ENCODE data around the gene RMRP. TPM values are rescaled to one million over a fixed set of nuclear protein-coding genes. Genes with fewer than 3 reads are reported as not detected.
A peak's percentile ranks its signal among the peaks of the same experiment; 100 is the strongest.

RMRP gene
- total and polyA plus RNA-seq, 3 experiments from 2014 or later: 7,718 to 11,549 TPM; not detected in 1

GRCh38 chr9:35628389-35628991 is 29.3 kb downstream of the RMRP start:
- Histone ChIP-seq H3K27ac (ENCODE audit: low read depth, low read length) (no peak overlapping the region), H3K36me3 (ENCODE audit: insufficient read depth, low read length) (no peaks in the 10 kb centered on the region), H3K27me3 (ENCODE audit: insufficient read depth, low read length, poor library complexity, severe bottlenecking) (no peaks in the 10 kb centered on the region), H3K4me1 (ENCODE audit: insufficient read depth, low read length) (no peaks in the 10 kb centered on the region), H3K4me3 (ENCODE audit: low read length) (no peak overlapping the region), H3K9me3 (ENCODE audit: low read length) (no peaks in the 10 kb centered on the region)
- Mint-ChIP-seq H3K27ac (no peak overlapping the region), H3K4me3 (no peak overlapping the region), H3K9me3 (no peaks in the 10 kb centered on the region), H3K27me3 (no peaks in the 10 kb centered on the region), H3K4me1 (peaks cover 0 to 4% (median 0%) of the 10 kb centered on the region in 3 donors), H3K36me3 (no peaks in the 10 kb centered on the region)
- DNase-seq: no peak
- ChIA-PET POLR2A (interaction anchor here (1.0 kb wide), 2 partner anchors 8 to 19 kb away, joined by 4 read pairs; no protein-coding TSS in a partner anchor), CTCF (interaction anchor here (0.8 to 2.3 kb wide), 6 partner anchors 8 to 68 kb away, joined by 3 to 8 read pairs (median 6); no protein-coding TSS in a partner anchor)

GRCh38 chr9:35627575-35627974 is 30.2 kb downstream of the RMRP start:
- Histone ChIP-seq H3K27ac (ENCODE audit: low read depth, low read length) (no peak overlapping the region), H3K4me3 (ENCODE audit: low read length) (no peak overlapping the region), H3K9me3 (ENCODE audit: low read length) (no peaks in the 10 kb centered on the region), H3K4me1 (ENCODE audit: insufficient read depth, low read length) (no peaks in the 10 kb centered on the region), H3K27me3 (ENCODE audit: insufficient read depth, low read length, poor library complexity, severe bottlenecking) (no peaks in the 10 kb centered on the region), H3K36me3 (ENCODE audit: insufficient read depth, low read length) (no peaks in the 10 kb centered on the region)
- Mint-ChIP-seq H3K36me3 (no peaks in the 10 kb centered on the region), H3K27me3 (no peaks in the 10 kb centered on the region), H3K9me3 (no peaks in the 10 kb centered on the region), H3K27ac (peak overlapping the region in 1 of 8 donors; percentile 63), H3K4me3 (no peak overlapping the region), H3K4me1 (peaks cover 0 to 4% (median 0%) of the 10 kb centered on the region in 3 donors)
- ChIA-PET CTCF (interaction anchor here (1.8 to 2.0 kb wide), 2 partner anchors 19 to 69 kb away, joined by 7 to 8 read pairs; no protein-coding TSS in a partner anchor), POLR2A (no interaction called here)
- DNase-seq: no peak

GRCh38 chr9:35619800-35620158 is 38.0 kb downstream of the RMRP start:
- H3K36me3 Mint-ChIP-seq: no peaks in the 10 kb centered on the region
- POLR2A ChIA-PET: interaction anchor here (1.0 to 2.5 kb wide), 9 partner anchors 9 to 113 kb away, joined by 3 to 14 read pairs (median 5); partner anchors contain the start of genes CCDC107, CREB3, RMRP and TLN1
- Histone ChIP-seq H3K4me1 (ENCODE audit: insufficient read depth, low read length) (peaks cover 34% of the 10 kb centered on the region), H3K27ac (ENCODE audit: low read depth, low read length) (peak overlapping the region; percentile 54), H3K4me3 (ENCODE audit: low read length) (no peak overlapping the region), H3K27me3 (ENCODE audit: insufficient read depth, low read length, poor library complexity, severe bottlenecking) (no peaks in the 10 kb centered on the region), H3K9me3 (ENCODE audit: low read length) (no peaks in the 10 kb centered on the region), H3K36me3 (ENCODE audit: insufficient read depth, low read length) (no peaks in the 10 kb centered on the region)
- CTCF ChIA-PET: interaction anchor here (1.0 to 14.7 kb wide), 13 partner anchors 9 to 170 kb away, joined by 3 to 200 read pairs (median 6); partner anchors contain the start of genes ARHGEF39, CCDC107, CREB3 and RMRP
- no peak for DNase-seq
- peak overlapping the region; percentile 88 to 99 (median 97) for H3K27ac Mint-ChIP-seq
- H3K4me1 Mint-ChIP-seq: peaks cover 41 to 49% (median 46%) of the 10 kb centered on the region in 3 donors
- H3K4me3 Mint-ChIP-seq: peak overlapping the region; percentile 53 to 92 (median 89)
- no peaks in the 10 kb centered on the region for H3K9me3 Mint-ChIP-seq
- peaks cover 0 to 1% of the 10 kb centered on the region in 2 donors for H3K27me3 Mint-ChIP-seq

- H3K27me3 Mint-ChIP-seq: peaks cover 0 to 1% of the 10 kb centered on the region in 2 donors
- DNase-seq: peak; percentile 28 to 72 (median 45)
- Histone ChIP-seq H3K27me3 (ENCODE audit: insufficient read depth, low read length, poor library complexity, severe bottlenecking) (no peaks in the 10 kb centered on the region), H3K27ac (ENCODE audit: low read depth, low read length) (peak overlapping the region; percentile 54), H3K9me3 (ENCODE audit: low read length) (no peaks in the 10 kb centered on the region), H3K4me1 (ENCODE audit: insufficient read depth, low read length) (peaks cover 34% of the 10 kb centered on the region), H3K4me3 (ENCODE audit: low read length) (no peak overlapping the region), H3K36me3 (ENCODE audit: insufficient read depth, low read length) (no peaks in the 10 kb centered on the region)
- peak overlapping the region; percentile 53 to 92 (median 89) for H3K4me3 Mint-ChIP-seq
- peaks cover 42 to 49% (median 46%) of the 10 kb centered on the region in 3 donors for H3K4me1 Mint-ChIP-seq
- peak overlapping the region; percentile 89 to 99 (median 97) for H3K27ac Mint-ChIP-seq
- ChIA-PET CTCF (interaction anchor here (1.0 to 14.7 kb wide), 15 partner anchors 8 to 171 kb away, joined by 3 to 200 read pairs (median 6); partner anchors contain the start of genes ARHGEF39, CCDC107, CREB3 and RMRP), POLR2A (interaction anchor here (1.0 to 2.5 kb wide), 8 partner anchors 8 to 113 kb away, joined by 3 to 14 read pairs (median 5); partner anchors contain the start of genes CCDC107, CREB3, RMRP and TLN1)
- no peaks in the 10 kb centered on the region for H3K36me3 Mint-ChIP-seq
- H3K9me3 Mint-ChIP-seq: no peaks in the 10 kb centered on the region
Observed at GRCh38 chr9:35618854-35619799, 38.7 kb downstream of the RMRP start.

GRCh38 chr9:35618325-35618727 is 39.5 kb downstream of the RMRP start, which contains the start of gene CD72:
Gene CD72 (minus strand): TSS chr9:35618413. CDS start chr9:35618303, 110 bp downstream.
- Mint-ChIP-seq H3K9me3 (no peaks in the 10 kb centered on the region), H3K4me3 (peak within 1 kb of the TSS; percentile 85 to 92 (median 89)), H3K27me3 (peaks cover 0 to 1% of the 10 kb centered on the region in 2 donors), H3K27ac (peak within 1 kb of the TSS; percentile 89 to 100 (median 98)), H3K4me1 (peaks cover 42 to 49% (median 46%) of the 10 kb centered on the region in 3 donors), H3K36me3 (no peaks in the 10 kb centered on the region)
- H3K9me3 ChIP-seq (ENCODE audit: low read length): no peaks in the 10 kb centered on the region
- ChIA-PET POLR2A (interaction anchor here (1.4 to 1.6 kb wide), 2 partner anchors 12 to 72 kb away, joined by 3 to 5 read pairs; no protein-coding TSS in a partner anchor), CTCF (interaction anchor here (1.1 to 14.7 kb wide), 7 partner anchors 10 to 138 kb away, joined by 3 to 200 read pairs (median 7); partner anchors contain the start of genes ARHGEF39, CCDC107, RMRP and SIT1)
- DNase-seq: no peak
- H3K27me3 ChIP-seq (ENCODE audit: insufficient read depth, low read length, poor library complexity, severe bottlenecking): no peaks in the 10 kb centered on the region
- peak within 1 kb of the TSS; percentile 82 for H3K4me3 ChIP-seq (ENCODE audit: low read length)
- peak within 1 kb of the TSS; percentile 70 for H3K27ac ChIP-seq (ENCODE audit: low read depth, low read length)
- H3K36me3 ChIP-seq (ENCODE audit: insufficient read depth, low read length): no peaks in the 10 kb centered on the region
- peaks cover 34% of the 10 kb centered on the region for H3K4me1 ChIP-seq (ENCODE audit: insufficient read depth, low read length)

GRCh38 chr9:35617548-35617947 is 40.3 kb downstream of the RMRP start:
- H3K36me3 ChIP-seq (ENCODE audit: insufficient read depth, low read length): no peaks in the 10 kb centered on the region
- H3K9me3 Mint-ChIP-seq: no peaks in the 10 kb centered on the region
- ChIA-PET POLR2A (interaction anchor here (0.6 to 2.0 kb wide), 8 partner anchors 12 to 515 kb away, joined by 3 to 17 read pairs (median 6); partner anchors contain the start of genes CREB3, STOML2 and TLN1), CTCF (interaction anchor here (0.6 to 14.7 kb wide), 20 partner anchors 9 to 194 kb away, joined by 3 to 200 read pairs (median 6); partner anchors contain the start of genes ARHGEF39, CCDC107, CREB3 and RMRP)
- H3K4me1 Mint-ChIP-seq: peaks cover 42 to 49% (median 46%) of the 10 kb centered on the region in 3 donors
- H3K4me3 ChIP-seq (ENCODE audit: low read length): peak overlapping the region; percentile 82
- peak overlapping the region; percentile 70 for H3K27ac ChIP-seq (ENCODE audit: low read depth, low read length)
- no peak for DNase-seq
- peaks cover 34% of the 10 kb centered on the region for H3K4me1 ChIP-seq (ENCODE audit: insufficient read depth, low read length)
- peaks cover 0 to 1% of the 10 kb centered on the region in 2 donors for H3K27me3 Mint-ChIP-seq
- peak overlapping the region; percentile 85 to 92 (median 89) for H3K4me3 Mint-ChIP-seq
- H3K36me3 Mint-ChIP-seq: no peaks in the 10 kb centered on the region
- H3K27me3 ChIP-seq (ENCODE audit: insufficient read depth, low read length, poor library complexity, severe bottlenecking): no peaks in the 10 kb centered on the region
- H3K27ac Mint-ChIP-seq: peak overlapping the region; percentile 89 to 100 (median 98)
- no peaks in the 10 kb centered on the region for H3K9me3 ChIP-seq (ENCODE audit: low read length)

All from CD8-positive, alpha-beta memory T cell (primary cell).